ENCODE data around the gene CCDC192. TPM values are rescaled to one million over a fixed set of nuclear protein-coding genes. Genes with fewer than 3 reads are reported as not detected.
"Not testable (repeated sequence)": the region's sequence is repeated elsewhere in the genome, so short reads cannot be mapped to it uniquely, and the experiment has no call there.

Gene CCDC192
- polyA plus RNA-seq, 6 donors from 2014 or later, result not detected

DNA sequence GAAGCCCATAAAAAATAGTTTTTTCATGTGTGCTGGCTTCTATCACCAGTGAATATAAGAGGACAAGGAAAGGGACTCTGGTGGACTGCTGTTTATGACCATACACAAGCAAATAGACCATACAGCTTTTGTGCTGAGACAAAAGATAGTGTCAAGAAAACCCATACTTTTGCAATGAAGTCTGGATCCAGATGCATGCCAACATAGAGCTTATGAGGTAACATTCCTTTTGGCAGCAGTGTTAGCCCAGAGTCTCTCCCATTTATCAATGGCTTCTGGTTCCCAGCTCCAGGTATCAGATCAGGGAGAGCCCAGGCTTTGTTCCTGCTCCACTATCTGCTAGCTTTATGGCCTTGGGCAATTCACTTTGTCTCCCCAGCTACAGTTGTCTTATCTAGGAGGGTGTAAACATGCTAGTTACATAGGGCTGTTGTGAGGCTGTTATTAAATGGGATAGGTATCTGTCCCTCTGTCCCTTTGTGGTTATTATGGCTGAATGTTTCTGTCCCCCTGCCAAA, 55.6 kb downstream of the CCDC192 start:
- Mint-ChIP-seq H3K27ac (no peak overlapping the region), H3K4me3 (no peak overlapping the region), H3K27me3 (peaks cover 0 to 8% (median 0%) of the 10 kb centered on the region in 3 donors), H3K9me3 (no peaks in the 10 kb centered on the region), H3K4me1 (no peaks in the 10 kb centered on the region), H3K36me3 (no peaks in the 10 kb centered on the region)
- DNase-seq (no peak), ATAC-seq (ENCODE audit: low read depth in 2 of 2) (no peak)

DNA sequence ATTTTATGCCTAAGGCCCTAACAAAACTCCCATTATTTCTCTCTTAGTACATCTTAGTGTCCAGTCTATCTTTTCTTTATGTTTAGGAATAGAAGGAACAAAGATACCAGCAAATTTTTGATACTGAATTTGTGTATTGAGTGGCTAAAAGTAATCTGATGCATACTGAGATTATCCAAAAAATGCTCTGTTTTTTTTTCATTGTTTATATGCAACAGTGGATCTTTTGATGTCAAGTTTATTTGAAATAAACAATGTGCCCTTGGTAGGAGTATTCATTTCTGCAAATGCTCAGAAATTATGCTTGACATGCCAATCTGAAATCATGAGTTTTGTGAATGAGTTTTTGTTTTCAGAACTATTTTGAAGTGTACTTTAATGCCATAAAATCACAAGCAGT, 58.7 kb downstream of the CCDC192 start:
- no peaks in the 10 kb centered on the region for H3K9me3 Mint-ChIP-seq
- DNase-seq (no peak), ATAC-seq (ENCODE audit: low read depth in 2 of 2) (no peak)
- peaks cover 0 to 8% (median 5%) of the 10 kb centered on the region in 3 donors for H3K27me3 Mint-ChIP-seq
- no peaks in the 10 kb centered on the region for H3K4me1 Mint-ChIP-seq
- H3K27ac Mint-ChIP-seq, result no peak overlapping the region
- no peak overlapping the region for H3K4me3 Mint-ChIP-seq
- H3K36me3 Mint-ChIP-seq, result no peaks in the 10 kb centered on the region

DNA sequence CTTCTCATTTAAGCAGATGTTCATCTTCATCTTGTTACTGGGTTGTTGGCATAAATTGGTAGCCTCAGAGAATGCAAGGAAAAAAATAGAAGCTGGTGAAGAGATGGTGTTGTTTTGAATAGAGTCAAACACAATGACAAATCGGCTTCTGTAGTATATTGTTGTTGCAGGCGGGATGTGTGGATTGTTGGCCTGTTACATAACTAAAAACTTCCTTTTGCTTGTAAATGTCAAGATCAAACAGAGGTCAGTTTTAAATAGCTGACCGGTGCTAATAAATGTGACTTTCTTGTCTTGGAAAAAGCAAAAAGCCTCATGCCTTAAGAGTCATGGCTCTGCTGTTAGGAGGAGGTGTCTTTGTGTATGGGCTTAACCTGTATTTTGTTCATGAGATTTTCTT, 59.2 kb downstream of the CCDC192 start:
- no peak overlapping the region for H3K27ac Mint-ChIP-seq
- no peak for DNase-seq
- H3K36me3 Mint-ChIP-seq, result no peaks in the 10 kb centered on the region
- H3K9me3 Mint-ChIP-seq, result no peaks in the 10 kb centered on the region
- peaks cover 0 to 8% (median 8%) of the 10 kb centered on the region in 3 donors for H3K27me3 Mint-ChIP-seq
- no peak for ATAC-seq (ENCODE audit: low read depth in 2 of 2)
- H3K4me3 Mint-ChIP-seq, result no peak overlapping the region
- no peaks in the 10 kb centered on the region for H3K4me1 Mint-ChIP-seq

DNA sequence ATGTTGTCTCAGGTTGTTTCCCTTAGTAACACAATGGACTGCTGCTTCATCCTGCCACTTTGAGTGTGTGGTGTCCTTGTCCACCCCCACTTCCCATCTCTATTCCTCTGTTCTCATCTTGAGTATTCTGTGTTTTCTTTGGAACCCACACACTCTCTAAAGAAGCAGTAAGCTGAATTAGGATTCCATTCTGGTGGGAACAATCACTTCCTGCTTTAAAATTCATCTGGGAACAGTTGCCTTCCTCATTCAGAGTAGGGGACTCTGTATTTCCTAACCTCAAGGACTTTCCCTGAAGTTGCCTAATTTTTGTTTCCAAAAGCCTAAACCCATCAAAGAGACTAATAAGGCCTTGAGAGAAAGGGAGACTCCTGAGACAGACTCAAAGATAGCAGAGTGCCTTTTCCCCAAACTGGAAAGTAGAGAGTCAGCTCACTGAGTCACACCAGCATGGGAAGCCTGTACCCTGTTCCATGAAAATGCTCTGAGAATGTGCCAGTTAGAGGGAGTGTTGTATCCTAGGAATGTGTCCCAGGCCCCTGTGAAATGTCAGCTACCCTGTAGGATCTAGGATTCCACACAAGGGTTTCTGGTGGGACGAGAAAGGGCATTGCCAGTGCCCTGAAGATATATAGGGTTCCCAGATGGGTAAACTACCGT, 63.6 kb downstream of the CCDC192 start:
- DNase-seq, result no peak
- H3K4me1 Mint-ChIP-seq, result no peaks in the 10 kb centered on the region
- no peaks in the 10 kb centered on the region for H3K9me3 Mint-ChIP-seq
- ATAC-seq (ENCODE audit: low read depth in 2 of 2), result no peak
- H3K27ac Mint-ChIP-seq, result peak overlapping the region in 1 of 6 donors; percentile 1
- no peaks in the 10 kb centered on the region for H3K36me3 Mint-ChIP-seq
- H3K4me3 Mint-ChIP-seq, result no peak overlapping the region
- H3K27me3 Mint-ChIP-seq, result peaks cover 7 to 20% (median 8%) of the 10 kb centered on the region in 3 donors

DNA sequence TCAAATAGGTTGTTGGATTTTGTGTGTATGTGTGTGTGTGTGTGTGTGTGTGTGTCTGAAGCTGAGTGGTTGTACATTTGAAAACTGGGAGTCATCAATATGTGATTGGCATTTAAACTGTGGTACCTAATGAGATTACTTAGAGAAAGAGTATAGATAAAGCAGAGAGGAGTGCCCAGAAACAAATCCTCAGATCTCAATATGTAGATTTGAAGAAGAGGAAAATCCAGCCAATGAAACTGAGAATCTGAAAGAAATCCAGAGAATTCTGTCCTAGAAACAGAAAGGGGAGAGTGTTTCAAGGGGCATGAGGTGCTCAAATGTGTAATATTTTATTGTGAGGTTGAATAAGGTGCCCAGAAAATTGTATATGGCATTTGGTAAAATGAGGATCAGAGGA, 66.2 kb downstream of the CCDC192 start:
- no peak for DNase-seq
- Mint-ChIP-seq H3K27ac (no peak overlapping the region), H3K27me3 (peaks cover 7 to 12% (median 8%) of the 10 kb centered on the region in 3 donors), H3K9me3 (no peaks in the 10 kb centered on the region), H3K36me3 (no peaks in the 10 kb centered on the region), H3K4me1 (no peaks in the 10 kb centered on the region), H3K4me3 (no peak overlapping the region)
- no peak for ATAC-seq (ENCODE audit: low read depth in 2 of 2)

DNA sequence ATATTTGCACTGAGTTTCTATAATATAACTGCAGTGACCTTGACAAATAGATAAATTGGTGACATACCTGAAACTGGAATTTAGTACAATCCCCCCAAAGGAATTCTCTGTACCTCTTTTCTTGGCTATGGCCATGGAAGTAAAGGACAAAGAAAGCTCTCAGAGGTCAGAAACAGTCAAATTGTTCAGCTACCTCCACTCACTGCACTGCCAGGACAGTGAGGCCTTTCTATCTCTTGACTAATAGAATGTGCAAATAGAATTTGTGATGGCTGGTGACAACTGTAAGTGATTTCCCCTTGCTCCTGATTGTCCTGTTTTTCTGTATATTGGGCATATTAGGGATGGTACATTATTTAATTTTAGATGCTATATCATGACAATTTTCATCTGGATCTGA, 67.1 kb downstream of the CCDC192 start:
- Mint-ChIP-seq H3K4me3 (no peak overlapping the region), H3K4me1 (no peaks in the 10 kb centered on the region), H3K27me3 (peaks cover 7 to 12% (median 8%) of the 10 kb centered on the region in 3 donors), H3K36me3 (no peaks in the 10 kb centered on the region), H3K27ac (no peak overlapping the region), H3K9me3 (peaks cover 0 to 4% (median 0%) of the 10 kb centered on the region in 7 donors)
- DNase-seq, result no peak
- ATAC-seq (ENCODE audit: low read depth in 2 of 2), result no peak

DNA sequence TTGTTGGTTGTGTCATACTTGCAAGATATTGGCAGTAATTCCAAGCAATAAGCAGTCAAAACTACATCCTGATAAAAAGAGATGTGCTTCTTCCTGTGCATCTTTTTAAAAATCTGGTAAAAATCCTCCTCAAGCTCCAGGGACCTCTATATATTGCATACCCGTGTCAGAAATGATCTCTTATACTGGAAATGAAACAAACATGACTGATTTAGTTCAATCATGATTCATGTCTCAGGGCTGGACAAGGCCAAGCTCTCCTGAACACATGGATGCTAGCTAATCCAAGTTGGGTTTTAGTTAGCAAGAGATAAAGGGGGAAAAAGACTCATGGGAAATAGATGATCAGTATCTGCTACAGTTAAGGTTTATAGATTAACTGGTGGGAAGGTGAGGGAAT, 69.3 kb downstream of the CCDC192 start:
- Mint-ChIP-seq H3K9me3 (peaks cover 4 to 14% (median 9%) of the 10 kb centered on the region in 7 donors), H3K27me3 (peaks cover 0 to 12% (median 7%) of the 10 kb centered on the region in 3 donors), H3K27ac (no peak overlapping the region)

DNA sequence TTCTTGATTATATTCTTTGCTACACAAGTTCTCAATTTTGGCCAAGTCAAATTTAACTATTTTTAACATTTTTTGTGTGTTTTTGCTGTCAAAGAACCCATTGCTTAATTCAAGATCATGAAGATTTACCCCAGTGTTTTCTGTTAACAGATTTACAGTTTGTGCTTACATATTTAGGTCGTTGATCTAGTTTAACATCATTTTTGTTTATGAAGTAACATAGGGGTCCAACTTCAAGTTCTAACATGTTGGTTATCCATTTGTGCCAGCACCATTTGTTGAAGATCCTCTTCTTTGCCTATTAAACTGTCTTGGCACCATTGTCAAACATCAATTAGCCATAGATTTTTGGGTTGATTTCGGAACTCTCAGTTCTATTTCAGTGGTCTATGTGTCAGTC, 71.0 kb downstream of the CCDC192 start:
- Mint-ChIP-seq H3K27me3 (peaks cover 0 to 8% (median 7%) of the 10 kb centered on the region in 3 donors), H3K4me1 (no peaks in the 10 kb centered on the region), H3K9me3 (peaks cover 5 to 28% (median 14%) of the 10 kb centered on the region in 7 donors), H3K27ac (no peak overlapping the region), H3K36me3 (no peaks in the 10 kb centered on the region), H3K4me3 (no peak overlapping the region)
- ATAC-seq (ENCODE audit: low read depth in 2 of 2) (no peak), DNase-seq (no peak)

More for the DNA sequence above, 69.3 kb downstream of the CCDC192 start:
- ATAC-seq (ENCODE audit: low read depth in 2 of 2) (no peak), DNase-seq (no peak)
- no peaks in the 10 kb centered on the region for H3K4me1 Mint-ChIP-seq
- H3K4me3 Mint-ChIP-seq, result no peak overlapping the region
- H3K36me3 Mint-ChIP-seq, result no peaks in the 10 kb centered on the region

DNA sequence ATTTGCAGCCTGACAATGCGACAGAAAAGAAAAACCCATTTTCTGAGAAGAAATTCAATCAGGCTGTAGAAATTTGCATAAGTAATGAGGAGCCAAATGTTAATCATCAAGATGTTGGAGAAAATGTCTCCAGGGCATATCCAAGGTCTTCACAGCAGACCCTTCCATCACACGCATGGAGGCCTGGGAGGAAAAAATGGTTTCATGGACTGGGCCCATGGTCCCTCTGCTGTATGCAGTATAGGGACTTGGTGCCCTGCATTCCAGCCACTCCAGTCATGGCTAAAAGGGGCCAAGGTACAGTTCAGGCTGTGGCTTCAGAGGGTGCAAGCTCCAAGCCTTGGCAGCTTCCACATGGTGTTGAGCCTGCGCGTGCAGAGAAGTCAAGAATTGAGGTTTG, 73.3 kb downstream of the CCDC192 start:
- no peaks in the 10 kb centered on the region for H3K4me1 Mint-ChIP-seq
- ATAC-seq (ENCODE audit: low read depth in 2 of 2) (no peak), DNase-seq (no peak)
- no peak overlapping the region for H3K27ac Mint-ChIP-seq
- no peaks in the 10 kb centered on the region for H3K36me3 Mint-ChIP-seq
- peaks cover 5 to 36% (median 14%) of the 10 kb centered on the region in 7 donors for H3K9me3 Mint-ChIP-seq
- H3K4me3 Mint-ChIP-seq, result no peak overlapping the region
- peaks cover 0 to 1% (median 0%) of the 10 kb centered on the region in 3 donors for H3K27me3 Mint-ChIP-seq

DNA sequence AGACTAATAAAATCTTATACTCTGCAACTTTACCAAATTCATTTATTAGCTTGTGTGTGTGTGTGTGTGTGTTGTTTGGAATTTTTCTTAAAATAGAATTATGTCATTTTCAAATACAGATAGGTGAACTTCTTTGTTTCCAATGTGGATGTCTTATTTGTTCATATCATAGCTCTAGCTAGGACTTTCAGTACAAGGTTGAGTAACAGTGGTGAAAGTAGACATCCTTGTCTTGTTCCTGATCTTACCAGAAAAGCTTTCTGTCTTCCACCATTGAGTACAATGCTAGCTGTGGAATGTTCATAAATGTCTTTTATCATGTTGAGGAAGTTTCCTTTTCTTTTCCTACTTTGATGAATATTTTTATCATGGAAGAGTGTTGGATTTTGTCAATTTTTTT, 74.8 kb downstream of the CCDC192 start:
- H3K4me3 Mint-ChIP-seq, result no peak overlapping the region
- peaks cover 10 to 36% (median 14%) of the 10 kb centered on the region in 7 donors for H3K9me3 Mint-ChIP-seq
- H3K4me1 Mint-ChIP-seq, result no peaks in the 10 kb centered on the region
- peaks cover 0 to 7% (median 0%) of the 10 kb centered on the region in 3 donors for H3K27me3 Mint-ChIP-seq
- H3K27ac Mint-ChIP-seq, result no peak overlapping the region
- DNase-seq (no peak), ATAC-seq (ENCODE audit: low read depth in 2 of 2) (no peak)
- H3K36me3 Mint-ChIP-seq, result no peaks in the 10 kb centered on the region

DNA sequence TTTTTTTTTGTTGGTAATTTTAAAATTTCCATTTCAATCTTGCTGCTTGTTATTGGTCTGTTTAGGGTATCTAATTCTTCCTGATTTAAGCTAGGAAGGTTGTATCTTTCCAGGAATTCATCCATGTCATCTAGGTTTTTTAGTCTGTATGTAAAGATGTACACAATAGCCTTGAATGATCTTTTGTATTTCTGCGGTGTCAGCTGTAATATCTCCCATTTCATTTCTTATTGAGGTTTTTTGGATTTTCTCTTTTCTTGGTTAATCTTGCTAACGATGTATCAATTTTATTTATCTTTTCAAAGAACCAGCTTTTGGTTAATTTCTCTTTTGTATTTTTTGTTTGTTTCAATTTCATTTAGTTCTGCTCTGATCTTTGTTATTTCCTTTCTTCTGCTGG, 79.3 kb downstream of the CCDC192 start:
- H3K9me3 Mint-ChIP-seq, result peaks cover 5 to 24% (median 12%) of the 10 kb centered on the region in 7 donors
- ATAC-seq (ENCODE audit: low read depth in 2 of 2); H3K36me3 Mint-ChIP-seq: not testable (repeated sequence)

DNA sequence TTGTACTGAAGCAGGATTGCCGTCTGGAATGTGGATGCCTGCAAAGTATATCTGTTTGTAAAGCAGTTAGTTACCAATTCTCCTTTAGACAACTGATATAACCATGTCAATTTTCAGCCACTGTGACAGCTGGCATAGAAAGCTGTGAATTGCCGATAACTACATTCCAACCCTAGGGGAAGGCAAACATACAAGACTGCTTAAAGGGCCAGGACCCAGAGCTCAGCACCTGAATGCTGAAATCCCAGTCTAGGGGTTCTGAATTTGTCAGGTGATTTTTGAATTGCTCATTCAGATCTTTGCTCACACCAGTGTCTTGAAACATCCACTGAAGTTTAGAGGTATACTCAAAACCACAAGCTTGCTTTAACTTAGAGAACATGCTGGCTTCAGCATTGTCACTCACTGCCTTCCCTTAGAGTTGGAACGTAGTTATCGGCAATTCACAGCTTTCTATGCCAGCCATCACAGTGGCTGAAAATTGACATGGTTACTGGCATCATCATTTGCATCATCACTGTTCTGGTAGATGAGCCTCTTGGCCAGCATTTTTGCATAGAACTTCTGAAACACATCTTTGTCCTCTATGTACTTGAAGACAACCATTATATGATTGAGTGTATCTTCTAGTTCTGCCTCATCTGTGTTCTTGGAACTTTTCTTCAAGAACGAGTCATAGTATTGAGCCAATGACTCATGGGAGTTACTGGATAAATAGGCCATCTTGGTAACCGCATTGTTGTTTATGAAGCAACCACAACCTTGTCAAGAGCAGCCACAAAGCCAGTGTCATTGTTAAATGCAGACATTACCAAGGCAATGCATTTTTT, 82.1 kb downstream of the CCDC192 start:
- Mint-ChIP-seq H3K4me1 (no peaks in the 10 kb centered on the region), H3K4me3 (no peak overlapping the region), H3K27ac (no peak overlapping the region), H3K9me3 (peaks cover 0 to 26% (median 5%) of the 10 kb centered on the region in 7 donors), H3K27me3 (peaks cover 0 to 7% (median 0%) of the 10 kb centered on the region in 3 donors), H3K36me3 (no peaks in the 10 kb centered on the region)
- no peak for ATAC-seq (ENCODE audit: low read depth in 2 of 2)
- no peak for DNase-seq

More for the DNA sequence above, 79.3 kb downstream of the CCDC192 start:
- not testable (repeated sequence) for DNase-seq, H3K4me1 Mint-ChIP-seq, H3K27ac Mint-ChIP-seq, H3K4me3 Mint-ChIP-seq, H3K27me3 Mint-ChIP-seq

DNA sequence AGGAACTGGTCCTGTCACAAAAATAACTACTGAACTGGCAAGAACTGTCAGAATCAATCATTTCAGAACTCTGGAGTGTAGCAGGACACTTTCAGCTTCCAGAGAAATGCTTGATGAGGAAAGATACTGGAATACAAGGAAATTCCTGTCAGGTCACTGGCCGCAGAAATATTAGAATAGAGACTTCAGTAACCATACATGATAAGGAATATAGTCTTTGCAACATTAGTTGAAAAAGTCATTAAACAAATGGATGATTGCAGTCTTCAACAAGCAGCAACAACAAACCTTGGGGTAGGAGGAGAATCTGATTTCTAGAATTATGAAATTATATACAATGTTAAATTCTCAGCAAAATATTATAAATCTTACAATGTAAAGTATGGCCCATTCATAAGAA, 88.2 kb downstream of the CCDC192 start:
- no peak for ATAC-seq (ENCODE audit: low read depth in 2 of 2)
- peaks cover 9 to 50% (median 15%) of the 10 kb centered on the region in 7 donors for H3K9me3 Mint-ChIP-seq
- no peak for DNase-seq
- H3K36me3 Mint-ChIP-seq, result peaks cover 0 to 9% of the 10 kb centered on the region in 2 donors
- no peak overlapping the region for H3K4me3 Mint-ChIP-seq
- H3K4me1 Mint-ChIP-seq, result no peaks in the 10 kb centered on the region
- no peak overlapping the region for H3K27ac Mint-ChIP-seq
- no peaks in the 10 kb centered on the region for H3K27me3 Mint-ChIP-seq

DNA sequence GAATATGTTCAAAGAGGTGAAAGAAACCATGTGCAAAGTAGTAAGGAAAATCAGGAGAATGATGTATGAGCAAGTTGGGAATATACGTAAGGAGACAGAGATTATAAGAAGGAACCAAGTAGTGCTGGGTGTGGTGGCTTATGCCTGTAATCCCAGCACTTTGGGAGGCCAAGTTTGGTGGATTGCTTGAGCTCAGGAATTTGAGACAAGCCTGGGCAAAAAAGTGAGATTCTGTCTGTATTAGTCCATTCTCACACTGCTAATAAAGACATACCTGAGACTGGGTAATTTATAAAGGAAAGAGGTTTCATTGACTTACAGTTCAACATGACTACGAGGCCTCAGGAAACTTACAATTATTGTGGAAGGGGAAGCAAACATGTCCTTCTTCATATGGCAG, 88.7 kb downstream of the CCDC192 start:
- H3K4me3 Mint-ChIP-seq; H3K27me3 Mint-ChIP-seq; ATAC-seq (ENCODE audit: low read depth in 2 of 2); H3K36me3 Mint-ChIP-seq; H3K27ac Mint-ChIP-seq; DNase-seq; H3K4me1 Mint-ChIP-seq: not testable (repeated sequence)
- peaks cover 9 to 50% (median 15%) of the 10 kb centered on the region in 7 donors for H3K9me3 Mint-ChIP-seq

Measured in naive B cell (primary cell).